Fibroblast of skin of abdomen (primary cell): ENCODE measurements around the gene ATP1B3.
"Not testable (repeated sequence)": the region's sequence is repeated elsewhere in the genome, so short reads cannot be mapped to it uniquely, and the experiment has no call there.

Source experiments
- DNase-seq: peaks from one replicate; pipeline ENCODE4 v3.0.0-alpha.2; 2013

Gene ATP1B3

DNA sequence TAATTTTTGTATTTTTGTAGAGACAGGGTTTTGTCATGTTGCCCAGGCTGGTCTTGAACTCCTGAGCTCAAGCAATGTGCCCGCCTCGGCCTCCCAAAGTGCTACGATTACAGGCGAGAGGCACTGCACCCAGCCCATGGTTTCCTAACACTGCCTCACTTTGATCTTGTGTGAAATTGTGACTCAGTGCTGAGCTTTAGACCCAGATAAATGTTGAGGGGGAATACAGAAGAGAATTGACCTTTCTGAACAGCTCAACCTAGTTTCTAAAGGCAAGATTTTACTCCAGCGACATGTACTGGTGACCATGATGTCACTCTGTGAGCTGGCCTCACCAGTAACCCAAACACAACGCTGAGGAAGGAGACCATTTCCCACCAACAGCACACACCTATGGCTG lies 73.5 kb downstream of the ATP1B3 start:
- DNase-seq, result no peak

DNA sequence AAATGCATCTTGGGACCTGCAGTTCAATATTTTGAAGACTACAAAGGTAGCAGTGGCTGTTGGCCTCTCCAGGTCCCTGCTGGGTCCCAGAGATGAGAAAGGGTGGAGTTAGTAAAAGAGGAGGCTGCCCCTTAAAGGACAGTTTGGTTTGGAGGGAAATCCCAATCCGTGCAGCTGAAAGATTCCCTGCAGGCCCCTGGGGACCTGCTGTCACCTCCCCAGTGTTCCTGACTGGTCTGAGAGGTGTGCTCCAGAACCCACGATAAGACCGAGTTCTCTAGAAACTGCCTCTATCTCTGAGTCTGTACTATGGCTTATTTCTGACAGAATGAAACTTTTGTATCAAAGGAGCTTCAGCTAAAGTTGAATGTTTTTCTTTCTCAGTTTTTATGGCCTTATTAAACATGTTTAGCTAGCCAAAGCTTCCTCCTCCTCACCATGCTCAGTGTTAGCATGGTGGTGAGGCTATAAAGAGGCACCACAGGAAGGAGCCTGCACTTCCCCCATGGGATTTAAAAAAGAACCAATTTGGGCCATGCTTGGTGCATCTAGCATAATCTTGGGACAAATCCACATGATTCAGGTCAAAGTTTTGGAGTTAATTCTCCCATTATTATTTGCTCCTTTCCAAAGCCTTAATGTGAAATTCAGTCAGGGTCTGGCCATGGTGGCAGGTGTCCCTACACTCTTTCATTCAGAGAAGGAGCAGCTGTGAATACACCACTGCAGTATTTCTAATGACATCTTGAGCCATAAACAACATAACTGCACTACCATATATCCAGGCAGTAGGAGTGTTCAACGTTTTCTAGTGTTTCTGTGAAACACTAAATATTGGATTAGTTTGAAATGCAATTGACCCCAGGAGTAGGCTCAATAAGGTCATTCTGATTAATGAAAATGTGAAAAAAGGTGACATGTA lies 74.4 kb downstream of the ATP1B3 start:
- DNase-seq, result no peak

GRCh38 chr3:141952611-141953010 lies 76.2 kb downstream of the ATP1B3 start:
- no peak for DNase-seq

DNA sequence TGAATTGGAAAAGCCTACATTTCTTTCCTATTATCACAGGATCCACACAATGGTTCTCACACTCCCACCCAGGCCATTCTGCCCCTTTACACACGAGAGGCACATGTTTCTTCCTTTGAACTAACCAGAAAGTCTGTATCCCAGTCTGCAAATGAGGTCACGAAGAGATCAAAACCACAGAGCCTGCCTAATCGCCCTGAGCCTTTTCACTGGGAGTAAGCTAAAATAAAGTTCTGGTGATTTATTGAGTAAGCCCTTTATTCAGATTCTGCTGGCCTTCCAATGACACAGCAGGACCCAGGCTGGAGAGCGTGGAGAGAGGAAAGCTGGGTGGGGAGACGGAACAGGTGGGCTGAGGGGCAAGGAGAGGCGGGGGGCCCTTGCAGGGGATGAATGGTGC lies 78.7 kb downstream of the ATP1B3 start:
- peak; percentile 62 for DNase-seq

GRCh38 chr3:141959589-141960554 lies 83.4 kb downstream of the ATP1B3 start:
- DNase-seq, result peak; percentile 86

DNA sequence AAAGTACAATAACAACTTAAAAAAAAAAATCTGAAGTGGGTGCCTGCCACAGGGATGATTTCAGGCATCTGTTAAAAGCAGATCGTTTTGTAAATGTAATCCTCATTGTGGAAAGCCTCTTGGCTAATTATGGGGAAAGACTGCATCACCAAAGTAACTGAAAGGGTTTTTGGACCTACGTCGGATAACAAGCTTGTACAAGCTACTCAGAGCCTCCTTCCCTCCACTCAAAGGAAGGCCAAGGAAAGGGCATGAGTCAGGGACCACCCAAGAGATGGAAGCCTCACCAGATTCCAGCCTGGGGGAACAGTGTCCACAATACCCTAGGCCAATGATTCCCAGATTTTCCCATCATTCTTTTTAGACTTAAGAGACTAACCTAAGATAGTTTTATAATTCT lies 84.3 kb downstream of the ATP1B3 start:
- DNase-seq, result peak; percentile 84

DNA sequence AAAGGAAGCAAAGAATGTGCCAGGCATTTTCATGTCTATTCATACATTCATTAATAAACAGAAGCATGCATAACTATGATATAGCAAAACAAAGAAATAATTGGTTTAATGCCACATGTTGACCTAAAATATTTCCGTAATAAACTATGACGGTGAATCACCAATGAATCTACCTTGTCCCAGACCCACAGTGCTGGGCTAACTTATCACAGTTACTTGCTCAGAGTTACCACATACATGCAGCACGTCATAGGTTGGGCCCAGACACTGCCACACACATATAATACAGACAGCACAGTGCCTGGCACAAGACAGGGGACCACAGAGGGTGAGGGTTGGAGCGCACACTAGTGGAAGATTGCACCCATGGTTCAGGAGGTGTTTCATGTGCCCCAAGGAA lies 86.9 kb downstream of the ATP1B3 start:
- DNase-seq, result no peak

GRCh38 chr3:141965471-141965870 lies 89.0 kb downstream of the ATP1B3 start:
- no peak for DNase-seq

DNA sequence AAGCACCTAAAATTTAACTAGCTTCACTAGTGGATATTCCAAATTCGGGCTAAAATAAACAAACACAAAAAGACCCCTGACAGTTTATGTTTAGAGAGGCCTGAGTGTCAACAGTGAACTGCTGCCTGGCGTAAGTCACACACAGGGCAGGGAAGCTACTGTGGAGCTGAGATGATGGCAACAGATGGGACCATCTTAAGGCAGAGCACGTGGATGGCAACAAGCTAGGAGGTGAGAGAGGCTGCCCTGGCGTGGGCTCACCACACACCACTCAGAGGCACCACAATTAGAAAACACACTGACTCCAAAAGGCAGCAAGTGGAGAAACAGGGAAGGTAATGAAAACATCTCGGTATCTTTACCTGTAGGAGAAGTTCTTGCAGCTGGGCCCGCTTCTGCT lies 93.3 kb downstream of the ATP1B3 start:
- no peak for DNase-seq

- no peak for DNase-seq
These were observed 95.1 kb downstream of the ATP1B3 start for GRCh38 chr3:141971571-141971970.

- peak; percentile 31 for DNase-seq
These were observed 96.0 kb downstream of the ATP1B3 start for GRCh38 chr3:141972399-141972798.

DNA sequence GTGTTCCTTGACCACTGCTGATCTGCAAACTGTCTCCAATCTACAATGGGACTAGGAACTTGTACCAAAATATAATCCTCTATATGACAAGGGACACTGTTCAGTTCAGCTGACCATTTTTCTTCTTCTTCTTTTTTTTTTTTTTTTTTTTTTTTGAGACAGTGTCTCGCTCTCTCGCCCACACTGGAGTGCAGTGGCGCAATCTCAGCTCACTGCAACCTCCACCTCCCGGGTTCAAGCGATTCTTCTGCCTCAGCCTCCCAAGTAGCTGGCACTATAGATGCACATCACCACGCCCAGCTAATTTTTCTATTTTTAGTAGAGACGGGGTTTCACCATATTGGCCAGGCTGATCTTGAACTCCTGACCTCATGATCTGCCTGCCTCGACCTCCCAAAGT lies 98.3 kb downstream of the ATP1B3 start:
- DNase-seq, result not testable (repeated sequence)
